Muscle layer of duodenum (tissue), 2 donors: ENCODE results near the gene PLAC1.

Source experiments
- H3K27ac ChIP-seq: one replicate; pipeline ENCODE4 v1.7.0; 2013; ENCODE audit warnings: mild to moderate bottlenecking, low read length
- H3K27me3 ChIP-seq: one replicate; pipeline ENCODE4 v1.7.0; 2013; ENCODE audit warnings: low read depth, mild to moderate bottlenecking, control low read depth, low read length
- H3K36me3 ChIP-seq, 2 donors: one replicate each; pipeline ENCODE4 v1.7.0; 2013; ENCODE audit warnings: low read length in 2 of 2, control low read depth in 1 of 2, mild to moderate bottlenecking in 1 of 2; ENCODE audit not compliant: insufficient read depth in 2 of 2, control insufficient read depth in 1 of 2
- H3K4me1 ChIP-seq, 2 donors: one replicate each; pipeline ENCODE4 v1.7.0; 2013; ENCODE audit warnings: low read length in 2 of 2, mild to moderate bottlenecking in 2 of 2, control low read depth in 1 of 2, moderate library complexity in 1 of 2; ENCODE audit not compliant: insufficient read depth in 2 of 2, control insufficient read depth in 1 of 2
- H3K4me3 ChIP-seq, 2 donors: one replicate each; pipeline ENCODE4 v1.7.0; 2013; ENCODE audit warnings: low read length in 2 of 2, low read depth in 1 of 2, mild to moderate bottlenecking in 1 of 2
- H3K9me3 ChIP-seq, 2 donors: one replicate each; pipeline ENCODE4 v1.7.0; 2013; ENCODE audit warnings: low read length in 2 of 2, control low read depth in 1 of 2, mild to moderate bottlenecking in 1 of 2; ENCODE audit not compliant: control insufficient read depth in 1 of 2
- donor health status: healthy.

PLAC1 gene

DNA sequence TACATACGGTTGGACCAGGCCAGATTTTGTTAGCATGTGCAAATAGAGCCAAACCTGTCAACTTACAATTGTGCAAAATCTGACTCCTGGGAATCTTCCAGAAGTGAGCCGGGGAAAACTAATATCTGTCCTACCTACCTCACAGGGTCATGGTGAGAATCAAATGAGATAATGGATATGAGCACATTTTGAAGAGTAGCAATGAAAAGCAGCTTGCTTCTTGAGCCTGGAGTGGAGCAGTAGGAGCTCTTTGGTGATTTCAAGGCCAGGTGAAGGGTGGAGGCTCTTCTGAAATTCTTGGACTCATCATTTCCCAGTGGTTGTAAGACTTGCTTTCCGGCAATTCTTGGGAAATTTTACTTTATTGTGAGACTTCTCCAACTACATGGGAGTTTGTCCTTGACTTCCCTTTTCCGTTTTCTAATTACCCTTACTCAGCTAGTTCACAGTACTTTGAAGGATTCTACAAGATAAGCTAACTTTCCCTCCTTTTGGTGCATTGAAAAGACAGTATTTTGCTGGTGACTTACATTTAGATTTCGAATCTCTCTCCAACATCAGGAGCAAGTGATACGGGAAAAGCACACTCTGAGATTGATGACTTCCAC lies 12.2 kb downstream of the PLAC1 start:
- Histone ChIP-seq H3K9me3 (no peaks in the 10 kb centered on the region), H3K27me3 (no peaks in the 10 kb centered on the region), H3K4me1 (no peaks in the 10 kb centered on the region), H3K27ac (no peak overlapping the region), H3K4me3 (no peak overlapping the region), H3K36me3 (no peaks in the 10 kb centered on the region)

DNA sequence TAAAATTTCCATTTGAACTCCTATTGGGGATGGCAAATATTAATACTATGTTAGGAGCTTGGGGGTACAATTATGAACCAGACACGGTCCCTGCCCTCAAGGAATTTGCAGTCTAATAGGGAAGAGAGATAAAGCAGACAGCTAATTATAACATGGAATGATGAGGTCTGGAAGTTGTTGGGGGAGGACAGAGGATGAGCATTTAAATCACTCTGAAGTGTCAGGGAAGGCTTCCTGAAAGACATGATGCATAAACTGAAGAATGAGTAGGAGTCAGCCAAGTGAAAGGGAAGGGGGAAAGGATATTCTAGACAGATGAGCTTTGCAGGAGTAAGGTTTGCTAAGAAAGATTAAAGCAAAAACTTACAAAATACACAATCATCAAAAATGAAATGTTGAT lies 15.9 kb downstream of the PLAC1 start:
- H3K36me3 ChIP-seq, result no peaks in the 10 kb centered on the region
- H3K9me3 ChIP-seq, result no peaks in the 10 kb centered on the region
- H3K4me1 ChIP-seq, result no peaks in the 10 kb centered on the region
- no peaks in the 10 kb centered on the region for H3K27me3 ChIP-seq
- H3K4me3 ChIP-seq, result no peak overlapping the region
- H3K27ac ChIP-seq, result no peak overlapping the region

DNA sequence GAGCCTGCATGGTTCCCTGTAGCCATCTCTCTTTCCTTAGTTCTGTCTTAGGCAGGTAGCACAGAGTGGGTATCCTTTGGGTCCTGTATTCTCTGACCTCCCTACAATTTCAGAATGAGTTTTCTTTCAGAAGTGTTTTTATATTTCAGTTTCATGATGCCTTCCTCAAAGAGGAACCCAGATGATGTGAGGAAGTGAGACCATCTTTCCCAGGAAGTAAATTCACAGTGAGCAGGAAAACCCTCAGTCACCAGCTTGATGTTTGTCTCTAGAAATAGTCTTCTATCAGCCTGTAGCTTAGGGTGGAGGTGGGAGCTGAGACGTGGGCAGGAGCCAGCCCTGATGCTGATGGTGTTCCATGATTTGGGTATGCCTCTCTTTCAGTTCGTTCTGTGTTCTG lies 16.9 kb downstream of the PLAC1 start:
- Histone ChIP-seq H3K9me3 (no peaks in the 10 kb centered on the region), H3K27ac (no peak overlapping the region), H3K4me1 (peaks cover 0 to 4% of the 10 kb centered on the region in 2 donors), H3K27me3 (no peaks in the 10 kb centered on the region), H3K4me3 (no peak overlapping the region), H3K36me3 (no peaks in the 10 kb centered on the region)

DNA sequence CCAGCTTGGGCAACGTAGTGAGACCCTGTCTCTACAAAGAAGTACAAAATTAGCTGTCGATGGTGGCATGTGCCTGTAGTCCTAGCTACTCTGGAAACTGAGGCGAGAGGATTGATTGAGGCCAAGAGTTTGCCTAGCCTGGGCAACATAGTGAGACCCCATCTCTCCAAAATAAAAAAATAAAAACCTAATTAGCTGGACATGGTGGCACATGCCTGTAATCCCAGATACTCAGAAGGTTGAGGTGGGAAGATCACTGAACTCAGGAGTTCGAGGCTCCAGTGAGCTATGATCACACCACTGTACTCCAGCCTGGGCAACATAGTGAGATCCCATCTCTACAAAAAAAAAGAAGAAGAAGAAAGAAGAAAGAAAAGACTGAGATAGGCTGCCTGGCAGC lies 17.4 kb downstream of the PLAC1 start:
- no peaks in the 10 kb centered on the region for H3K9me3 ChIP-seq
- no peak overlapping the region for H3K27ac ChIP-seq
- no peak overlapping the region for H3K4me3 ChIP-seq
- H3K27me3 ChIP-seq, result no peaks in the 10 kb centered on the region
- no peaks in the 10 kb centered on the region for H3K36me3 ChIP-seq
- H3K4me1 ChIP-seq, result peaks cover 0 to 4% of the 10 kb centered on the region in 2 donors

DNA sequence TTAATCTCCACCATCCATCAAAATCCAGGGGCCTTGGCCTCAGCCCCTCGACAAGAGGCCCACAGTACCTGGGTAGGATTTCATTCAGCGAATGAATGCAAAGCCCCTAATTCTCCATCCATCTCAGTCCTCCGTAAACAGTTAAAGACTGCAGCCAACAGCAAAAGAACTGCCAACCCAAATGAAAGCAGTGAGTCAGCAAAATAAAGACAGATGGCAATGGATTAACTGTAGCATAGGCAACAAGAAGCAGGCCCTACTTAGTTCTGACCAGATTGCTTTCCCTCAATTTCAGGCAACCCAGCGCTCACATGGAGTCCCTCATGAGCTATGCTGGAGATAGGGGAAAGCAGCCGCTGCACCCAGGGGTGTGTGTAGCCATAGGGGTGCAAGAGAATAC lies 21.4 kb downstream of the PLAC1 start:
- Histone ChIP-seq H3K27ac (no peak overlapping the region), H3K4me3 (no peak overlapping the region), H3K27me3 (no peaks in the 10 kb centered on the region), H3K9me3 (no peaks in the 10 kb centered on the region), H3K36me3 (no peaks in the 10 kb centered on the region), H3K4me1 (peaks cover 0 to 4% of the 10 kb centered on the region in 2 donors)

DNA sequence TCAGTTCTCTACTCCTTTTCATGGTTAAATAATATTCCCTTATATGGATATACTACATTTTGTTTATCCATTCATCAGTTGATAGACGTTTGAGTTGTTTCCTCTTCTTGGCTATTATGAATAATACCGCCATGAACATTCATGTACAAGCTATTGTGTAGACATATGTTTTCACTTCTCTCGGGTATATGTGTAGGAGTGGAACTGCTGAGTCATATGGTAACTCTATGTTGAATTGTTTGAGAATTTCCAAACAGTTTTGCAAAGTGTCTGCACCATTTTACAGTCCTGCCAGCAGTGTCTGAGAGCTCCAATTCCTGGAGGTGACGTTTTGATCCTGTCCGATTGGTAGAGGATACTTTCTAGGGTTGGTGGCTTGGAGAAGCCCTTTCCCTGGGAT lies 23.6 kb downstream of the PLAC1 start:
- H3K9me3 ChIP-seq, result no peaks in the 10 kb centered on the region
- H3K27ac ChIP-seq, result no peak overlapping the region
- H3K36me3 ChIP-seq, result no peaks in the 10 kb centered on the region
- peaks cover 0 to 7% of the 10 kb centered on the region in 2 donors for H3K4me1 ChIP-seq
- H3K27me3 ChIP-seq, result no peaks in the 10 kb centered on the region
- H3K4me3 ChIP-seq, result no peak overlapping the region

DNA sequence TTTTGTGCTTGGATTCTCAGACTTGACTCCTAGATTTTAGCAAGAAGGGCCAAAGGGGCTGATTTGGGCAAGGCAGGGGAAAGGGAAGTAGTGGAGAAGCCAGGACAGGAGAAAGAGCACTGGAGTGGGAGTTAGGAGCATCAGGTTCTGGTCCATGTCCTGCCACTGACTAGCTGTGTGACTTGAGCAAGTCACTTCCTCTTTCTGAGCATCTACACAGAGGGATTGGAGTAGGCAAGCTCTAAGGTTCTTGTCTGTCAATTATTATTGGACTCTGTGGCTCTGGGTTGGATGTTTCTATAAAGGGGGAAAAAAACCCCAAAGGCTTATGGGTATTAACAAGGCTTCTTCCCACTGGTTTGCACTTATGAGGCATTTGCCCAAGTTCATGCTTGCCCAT lies 24.4 kb downstream of the PLAC1 start:
- Histone ChIP-seq H3K27me3 (no peaks in the 10 kb centered on the region), H3K27ac (no peak overlapping the region), H3K36me3 (no peaks in the 10 kb centered on the region), H3K4me3 (no peak overlapping the region), H3K4me1 (peaks cover 0 to 7% of the 10 kb centered on the region in 2 donors), H3K9me3 (no peaks in the 10 kb centered on the region)

DNA sequence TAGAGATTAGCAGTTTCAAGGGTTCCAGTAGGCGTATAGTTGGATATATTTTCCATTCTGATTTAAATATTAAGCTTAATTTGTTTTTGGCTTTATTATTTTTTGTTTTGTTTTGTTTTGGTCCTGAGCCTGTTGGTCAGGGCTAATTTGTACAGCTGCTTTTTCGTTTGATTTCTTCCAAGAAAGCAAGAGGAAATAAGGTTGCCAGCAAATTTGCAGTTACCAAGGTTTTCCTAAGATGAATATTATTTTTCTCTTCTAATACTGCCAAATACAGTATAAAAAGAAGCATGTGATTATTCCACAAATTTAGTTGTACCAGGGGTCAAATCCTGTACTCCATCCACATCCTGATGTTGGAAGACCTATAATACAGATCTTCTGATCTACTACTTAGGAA lies 24.9 kb downstream of the PLAC1 start:
- H3K36me3 ChIP-seq, result no peaks in the 10 kb centered on the region
- H3K9me3 ChIP-seq, result no peaks in the 10 kb centered on the region
- H3K4me1 ChIP-seq, result peaks cover 0 to 7% of the 10 kb centered on the region in 2 donors
- no peaks in the 10 kb centered on the region for H3K27me3 ChIP-seq
- H3K4me3 ChIP-seq, result no peak overlapping the region
- no peak overlapping the region for H3K27ac ChIP-seq

DNA sequence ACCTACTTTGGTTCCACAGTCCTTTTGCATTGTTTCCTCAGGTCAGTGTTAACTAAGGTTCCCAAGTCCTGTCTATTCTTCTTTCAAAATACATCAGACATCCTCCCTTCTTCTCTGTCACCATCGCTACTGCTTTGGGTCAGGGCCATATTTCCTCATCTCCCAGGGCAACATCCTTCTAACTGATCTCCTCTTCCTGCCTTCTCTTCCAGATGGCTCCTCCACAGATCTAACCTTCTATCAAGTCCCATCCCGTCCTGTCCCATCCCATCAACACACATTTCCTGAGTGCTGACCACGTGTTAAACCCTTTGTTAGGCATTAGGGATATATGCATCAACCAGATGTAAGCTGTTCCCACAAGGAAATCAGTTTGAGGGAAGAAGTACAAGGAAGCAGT lies 25.9 kb downstream of the PLAC1 start:
- Histone ChIP-seq H3K27me3 (no peaks in the 10 kb centered on the region), H3K4me3 (no peak overlapping the region), H3K9me3 (no peaks in the 10 kb centered on the region), H3K4me1 (peaks cover 0 to 7% of the 10 kb centered on the region in 2 donors), H3K27ac (no peak overlapping the region), H3K36me3 (no peaks in the 10 kb centered on the region)

DNA sequence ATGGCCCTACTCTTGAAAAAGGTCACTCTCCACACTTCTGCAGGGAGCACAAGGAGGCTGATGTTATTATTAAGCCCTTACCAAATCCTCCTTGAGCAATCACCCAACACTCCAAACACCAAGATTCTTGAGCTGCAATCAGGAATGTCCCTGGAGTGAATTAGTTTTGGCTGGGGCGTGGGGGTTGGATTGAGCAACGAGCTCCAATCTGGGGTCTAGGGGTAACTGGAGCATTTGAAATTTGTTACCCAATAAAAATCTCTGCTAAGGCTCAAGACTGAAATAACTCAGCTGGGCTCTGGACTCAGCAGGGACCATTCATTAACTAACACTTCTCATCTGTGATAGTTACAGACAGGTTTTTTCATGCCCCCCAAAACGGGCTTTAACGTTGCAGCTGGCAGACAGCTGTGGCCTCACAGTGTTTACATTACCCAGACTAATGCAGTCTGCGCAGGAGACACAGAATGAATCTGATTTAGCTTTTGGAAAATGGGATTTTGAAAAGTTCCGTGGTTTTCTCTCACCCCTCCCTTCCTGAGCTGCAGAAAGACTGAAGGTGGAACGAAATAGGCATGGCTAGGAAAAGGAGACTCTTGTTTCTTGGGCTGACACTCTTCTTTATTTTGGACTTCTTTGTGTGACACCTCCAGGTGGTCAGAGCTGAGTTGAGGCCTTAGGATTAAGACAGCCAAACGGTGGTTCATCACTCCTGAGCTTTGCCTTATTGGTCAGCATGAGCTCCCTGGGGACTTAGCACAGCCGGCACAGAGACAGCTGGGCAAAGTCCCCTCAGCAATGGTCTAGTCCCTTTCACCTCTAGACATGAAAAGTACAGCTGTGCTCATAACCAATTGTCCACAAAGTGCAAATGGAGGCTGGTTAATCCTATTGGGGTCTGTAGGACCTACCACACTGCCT lies 26.6 kb downstream of the PLAC1 start:
- Histone ChIP-seq H3K27ac (no peak overlapping the region), H3K4me3 (no peak overlapping the region), H3K27me3 (no peaks in the 10 kb centered on the region), H3K4me1 (peaks cover 0 to 3% of the 10 kb centered on the region in 2 donors), H3K36me3 (no peaks in the 10 kb centered on the region), H3K9me3 (no peaks in the 10 kb centered on the region)

DNA sequence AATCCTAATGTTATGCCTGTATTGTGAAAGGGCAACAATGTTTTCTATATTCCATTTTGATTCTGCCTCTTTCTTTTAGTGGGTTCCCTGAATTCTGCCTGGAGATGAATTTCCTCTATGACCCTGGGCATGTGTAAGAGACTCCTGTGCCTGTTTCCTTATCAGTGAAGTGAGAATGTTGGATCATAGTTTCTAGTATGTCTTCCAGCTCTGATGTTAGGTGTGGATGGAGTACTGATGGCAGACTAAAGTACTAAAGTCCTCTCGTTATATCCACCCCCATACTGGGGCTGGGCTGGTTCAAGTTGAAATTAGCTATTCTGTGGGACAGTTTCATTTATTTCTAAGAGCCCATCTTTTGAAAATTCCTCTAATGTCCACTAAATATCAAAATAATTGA lies 29.6 kb downstream of the PLAC1 start:
- H3K9me3 ChIP-seq, result no peaks in the 10 kb centered on the region
- H3K4me1 ChIP-seq, result peaks cover 0 to 2% of the 10 kb centered on the region in 2 donors
- no peaks in the 10 kb centered on the region for H3K27me3 ChIP-seq
- no peak overlapping the region for H3K27ac ChIP-seq
- no peak overlapping the region for H3K4me3 ChIP-seq
- no peaks in the 10 kb centered on the region for H3K36me3 ChIP-seq
